Upper lobe of left lung (tissue), 4 donors: ENCODE measurements around the gene TRPC4.

ENCODE experiments used
- CTCF ChIP-seq, 6 experiments: fragments of 450-650 bp in 4 of 6; fragments of 200-600 bp in 2 of 6; sonication (generic) in 2 of 6; IDR thresholded peaks; one replicate each; pipeline ENCODE4 v1.5.1; 2016 to 2019; ENCODE audit warnings: antibody characterized with exemption in 6 of 6
- EP300 ChIP-seq, 4 donors: sonication (generic); formaldehyde crosslinking; IDR thresholded peaks; one replicate each; pipeline ENCODE4 v1.5.1; 2017; ENCODE audit warnings: antibody characterized with exemption in 4 of 4, control low read depth in 2 of 4
- POLR2A ChIP-seq, 4 donors: fragments of 450-650 bp; IDR thresholded peaks; one replicate each; pipeline ENCODE4 v1.5.1; 2016 to 2017; ENCODE audit warnings: antibody characterized with exemption in 4 of 4, mild to moderate bottlenecking in 2 of 4
- POLR2AphosphoS5 ChIP-seq, 2 donors: sonication (generic); formaldehyde crosslinking; IDR thresholded peaks; one replicate each; pipeline ENCODE4 v1.5.1; 2017; ENCODE audit warnings: antibody characterized with exemption in 2 of 2

DNA sequence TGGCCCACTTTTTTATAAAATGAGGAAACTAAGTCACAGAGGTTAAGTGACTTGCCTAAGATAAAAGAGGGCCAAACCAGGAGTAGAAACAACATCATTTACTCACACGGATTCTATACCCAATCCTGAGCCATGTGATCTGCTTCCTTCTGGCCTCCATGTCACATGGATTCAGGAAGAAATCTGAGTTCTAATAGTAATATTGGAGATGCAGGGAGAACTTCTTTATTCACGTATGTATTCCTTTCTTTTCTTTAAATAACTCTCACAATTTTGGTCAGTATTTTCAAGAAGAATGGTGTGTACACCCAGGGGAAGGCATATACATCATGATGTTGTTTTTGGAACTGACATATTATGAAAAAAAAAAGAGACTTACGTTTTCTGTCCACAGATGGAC, 272.8 kb downstream of the TRPC4 start:
- no peak for TF ChIP-seq CTCF (IDR thresholded peaks at IDR 0.05)
- TF ChIP-seq POLR2AphosphoS5 (IDR thresholded peaks at IDR 0.05): no peak
- TF ChIP-seq POLR2A (IDR thresholded peaks at IDR 0.05): no peak
- TF ChIP-seq EP300 (IDR thresholded peaks at IDR 0.05): no peak
